T-helper 2 cell treated with Interferon-gamma antibody and Interleukin-4, amounts not matched to agents 100 ng/mL and 5 ng/mL, for 36 hours (primary cell): ENCODE measurements around the gene RIC3. TPM values are rescaled to one million over a fixed set of nuclear protein-coding genes. Genes with fewer than 3 reads are reported as not detected.

ENCODE experiments used
- intact Hi-C: fragments of 100-400 bp; cut with micrococcal nuclease; formaldehyde crosslinking; loops from one replicate; pipeline ENCODE4 v1.15.1; 2023
- total RNA-seq: library from RNA; stranded (reverse); gene quantifications from 2 replicates; pipeline ENCODE4 v1.2.3, GENCODE V29; 2022

RIC3 gene
- total RNA-seq, 1 donor from 2014 or later, result 4.7 TPM

- intact Hi-C loops, result no loop called here
Measured at GRCh38 chr11:8103909-8104308, 64.9 kb downstream of the RIC3 start.

DNA sequence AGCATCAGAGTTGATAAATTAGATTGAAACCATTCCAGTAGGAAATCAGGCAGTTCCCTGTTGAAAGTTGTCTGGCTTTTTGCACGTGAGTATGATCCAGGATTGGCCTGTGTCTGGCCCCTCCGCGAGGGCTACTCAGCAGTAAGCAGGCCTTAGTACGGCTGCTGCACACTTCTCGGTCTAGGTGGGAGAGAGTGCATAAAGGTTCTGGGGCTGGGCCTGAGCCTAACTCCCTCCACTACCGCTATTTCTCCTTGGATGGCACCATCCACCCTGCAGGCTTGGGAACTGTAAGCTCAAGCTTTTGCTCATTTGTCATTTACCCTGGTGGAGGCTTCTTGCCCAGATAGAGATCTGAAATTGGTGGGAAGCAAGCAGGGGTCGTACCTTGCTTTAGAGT, 65.9 kb downstream of the RIC3 start:
- intact Hi-C loops, result no loop called here

GRCh38 chr11:8102296-8102915, 66.4 kb downstream of the RIC3 start:
- intact Hi-C loops, result no loop called here

DNA sequence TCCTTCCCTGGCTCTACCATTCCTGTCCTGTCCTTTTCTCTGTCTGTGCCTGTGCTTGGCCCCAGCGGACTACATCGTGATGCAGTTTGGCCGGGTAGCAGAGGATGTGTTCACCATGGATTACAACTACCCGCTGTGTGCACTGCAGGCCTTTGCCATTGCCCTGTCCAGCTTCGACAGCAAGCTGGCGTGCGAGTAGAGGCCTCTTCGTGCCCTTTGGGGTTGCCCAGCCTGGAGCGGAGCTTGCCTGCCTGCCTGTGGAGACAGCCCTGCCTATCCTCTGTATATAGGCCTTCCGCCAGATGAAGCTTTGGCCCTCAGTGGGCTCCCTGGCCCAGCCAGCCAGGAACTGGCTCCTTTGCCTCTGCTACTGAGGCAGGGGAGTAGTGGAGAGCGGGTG, 67.4 kb downstream of the RIC3 start:
- intact Hi-C loops, result no loop called here

- intact Hi-C loops, result no loop called here
Measured at GRCh38 chr11:8100605-8101004, 68.2 kb downstream of the RIC3 start.

DNA sequence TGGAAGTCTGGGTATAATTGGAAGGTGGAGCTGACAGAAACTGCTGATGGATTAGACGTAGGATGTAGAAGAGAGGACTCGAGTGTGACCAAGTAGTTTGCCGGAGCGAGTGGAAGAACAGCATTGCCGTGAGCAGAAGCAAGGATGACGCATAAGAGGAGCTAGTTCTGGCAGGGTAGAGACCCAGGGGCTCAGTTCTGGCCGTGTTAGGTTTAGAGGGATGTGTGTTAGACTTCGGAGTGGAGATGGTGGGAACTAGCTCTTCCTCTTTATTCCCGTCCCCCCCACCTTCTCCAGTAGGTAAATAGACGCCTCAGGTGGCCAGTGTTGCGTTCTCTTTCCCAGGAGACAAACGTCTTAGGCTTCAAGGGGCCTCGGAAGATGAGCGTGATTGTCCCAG, 68.7 kb downstream of the RIC3 start:
- intact Hi-C loops, result no loop called here

GRCh38 chr11:8099291-8099899, 69.4 kb downstream of the RIC3 start:
- intact Hi-C loops, result loop anchor here (1.0 to 2.0 kb wide), 3 partner anchors 66 to 207 kb away; no protein-coding TSS in a partner anchor

DNA sequence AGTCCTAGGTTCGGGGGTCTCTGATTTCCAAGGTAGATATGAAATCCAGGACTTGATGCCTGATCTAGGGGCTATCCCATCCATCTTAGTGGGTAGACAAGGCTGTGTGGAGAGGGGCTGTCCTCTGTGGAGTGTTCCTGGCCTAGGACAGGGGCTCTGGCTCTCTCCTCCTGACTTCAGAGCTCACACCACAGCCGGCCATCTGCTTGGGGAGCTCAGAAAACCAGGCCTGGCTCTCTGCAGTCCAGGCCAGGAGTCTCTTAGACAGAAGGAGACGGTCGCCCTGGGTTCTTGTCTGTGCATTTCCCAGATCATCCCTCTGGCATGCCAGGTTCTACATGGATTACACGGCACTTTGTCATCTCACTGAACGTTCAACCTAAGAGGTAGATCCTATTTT, 69.9 kb downstream of the RIC3 start:
- intact Hi-C loops, result loop anchor here (1.0 to 2.0 kb wide), 3 partner anchors 66 to 206 kb away; no protein-coding TSS in a partner anchor

GRCh38 chr11:8098361-8098760, 70.5 kb downstream of the RIC3 start:
- intact Hi-C loops, result loop anchor here (2.0 kb wide), 1 partner anchor 206 kb away; no protein-coding TSS in a partner anchor

GRCh38 chr11:8097926-8098325, 70.9 kb downstream of the RIC3 start:
- intact Hi-C loops, result loop anchor here (2.0 kb wide), 1 partner anchor 205 kb away; no protein-coding TSS in a partner anchor

DNA sequence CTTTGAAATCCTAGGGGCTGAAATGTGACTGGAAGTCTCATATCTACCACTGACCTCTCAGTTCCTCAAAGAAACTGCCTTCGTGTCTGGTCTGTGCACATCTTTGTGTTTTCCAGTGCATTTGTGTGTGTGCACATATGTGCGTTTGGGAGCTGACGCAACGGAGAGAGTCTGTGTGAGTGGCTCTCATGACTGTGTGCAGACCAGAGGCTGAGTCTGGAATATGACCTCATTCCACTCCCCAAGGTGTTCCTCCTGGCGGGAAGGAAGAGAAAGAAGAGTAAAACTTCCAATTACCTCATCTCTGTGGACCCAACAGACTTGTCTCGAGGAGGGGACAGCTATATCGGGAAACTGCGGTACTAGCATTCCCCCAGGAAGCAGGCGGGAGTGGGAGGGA, 71.4 kb downstream of the RIC3 start:
- intact Hi-C loops, result no loop called here

- intact Hi-C loops, result no loop called here
Measured at GRCh38 chr11:8097062-8097461, 71.8 kb downstream of the RIC3 start.

- intact Hi-C loops, result no loop called here
Measured at GRCh38 chr11:8096575-8096974, 72.2 kb downstream of the RIC3 start.

GRCh38 chr11:8095806-8096522, 72.9 kb downstream of the RIC3 start:
- intact Hi-C loops, result no loop called here

GRCh38 chr11:8095371-8095770, 73.5 kb downstream of the RIC3 start:
- intact Hi-C loops, result no loop called here

- intact Hi-C loops, result no loop called here
Measured at GRCh38 chr11:8094656-8095055, 74.2 kb downstream of the RIC3 start.

GRCh38 chr11:8093931-8094575, 74.8 kb downstream of the RIC3 start:
- intact Hi-C loops, result no loop called here

- intact Hi-C loops, result no loop called here
Measured at GRCh38 chr11:8092587-8093424, 76.0 kb downstream of the RIC3 start.

GRCh38 chr11:8091721-8092120, 77.1 kb downstream of the RIC3 start:
- intact Hi-C loops, result no loop called here

- intact Hi-C loops, result no loop called here
Measured at GRCh38 chr11:8090756-8091155, 78.1 kb downstream of the RIC3 start.
